Measurements from ENCODE around the gene MACO1. TPM values are rescaled to one million over a fixed set of nuclear protein-coding genes. Genes with fewer than 3 reads are reported as not detected.
"Not testable (repeated sequence)": the region's sequence is repeated elsewhere in the genome, so short reads cannot be mapped to it uniquely, and the experiment has no call there.

Gene MACO1
- polyA plus RNA-seq, 2 of the 4 experiments (the other 2 are of a cell fraction) = 6.3 to 7.5 TPM

DNA sequence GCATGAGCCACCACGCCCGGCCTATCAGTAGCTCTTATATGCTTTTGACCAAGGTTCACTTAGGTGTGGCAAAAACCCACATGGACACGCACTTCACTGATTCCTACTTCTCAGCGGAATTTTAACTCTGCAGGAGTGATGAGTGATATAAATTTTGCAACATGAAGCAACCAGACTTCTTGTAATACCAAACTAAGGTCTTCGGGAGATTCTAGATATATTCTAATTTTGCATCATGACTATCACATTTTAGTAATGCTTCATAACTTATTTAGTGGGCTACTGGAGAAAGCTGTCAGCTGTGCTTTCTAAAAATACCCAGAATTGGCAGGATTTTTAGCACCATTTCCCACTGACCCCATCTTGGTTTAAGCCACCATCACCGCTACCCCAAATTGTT, 37.9 kb upstream of the MACO1 start:
- H3K4me1 ChIP-seq = no peaks in the 10 kb centered on the region
- TF ChIP-seq, protein P1, sequence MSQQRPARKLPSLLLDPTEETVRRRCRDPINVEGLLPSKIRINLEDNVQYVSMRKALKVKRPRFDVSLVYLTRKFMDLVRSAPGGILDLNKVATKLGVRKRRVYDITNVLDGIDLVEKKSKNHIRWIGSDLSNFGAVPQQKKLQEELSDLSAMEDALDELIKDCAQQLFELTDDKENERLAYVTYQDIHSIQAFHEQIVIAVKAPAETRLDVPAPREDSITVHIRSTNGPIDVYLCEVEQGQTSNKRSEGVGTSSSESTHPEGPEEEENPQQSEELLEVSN (IDR thresholded peaks at IDR 0.05; ENCODE audit: borderline replicate concordance, low read depth) = no peak
- TF ChIP-seq, protein P2, sequence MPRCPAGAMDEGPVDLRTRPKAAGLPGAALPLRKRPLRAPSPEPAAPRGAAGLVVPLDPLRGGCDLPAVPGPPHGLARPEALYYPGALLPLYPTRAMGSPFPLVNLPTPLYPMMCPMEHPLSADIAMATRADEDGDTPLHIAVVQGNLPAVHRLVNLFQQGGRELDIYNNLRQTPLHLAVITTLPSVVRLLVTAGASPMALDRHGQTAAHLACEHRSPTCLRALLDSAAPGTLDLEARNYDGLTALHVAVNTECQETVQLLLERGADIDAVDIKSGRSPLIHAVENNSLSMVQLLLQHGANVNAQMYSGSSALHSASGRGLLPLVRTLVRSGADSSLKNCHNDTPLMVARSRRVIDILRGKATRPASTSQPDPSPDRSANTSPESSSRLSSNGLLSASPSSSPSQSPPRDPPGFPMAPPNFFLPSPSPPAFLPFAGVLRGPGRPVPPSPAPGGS (IDR thresholded peaks at IDR 0.05) = no peak
- TF ChIP-seq CEBPB (IDR thresholded peaks at IDR 0.05) (no peak), ESRRA (IDR thresholded peaks at IDR 0.05; ENCODE audit: borderline replicate concordance, low read length) (no peak), NFE2L2 (conservative IDR thresholded peaks at IDR 0.05; ENCODE audit: low read length) (no peak), RCOR1 (IDR thresholded peaks at IDR 0.05; ENCODE audit: low read depth, low read length) (no peak), MAFK (IDR thresholded peaks at IDR 0.05; ENCODE audit: partially characterized antibody) (no peak), HEYL (CRISPR knock-in tag; IDR thresholded peaks at IDR 0.05) (no peak), ZNF302 (CRISPR knock-in tag; IDR thresholded peaks at IDR 0.05) (no peak), JUN (IDR thresholded peaks at IDR 0.05) (no peak)
- H3K4me3 ChIP-seq = no peak overlapping the region
- no peaks in the 10 kb centered on the region for H3K9me3 ChIP-seq
- no peak for ATAC-seq
- WGBS (ENCODE audit: missing lambda C conversion rate) = 77% methylated on average over 6 of the region's 6 CpGs
- FAIRE-seq = no peak
- no peak overlapping the region for H3K4me2 ChIP-seq
- ChIA-PET POLR2A (no interaction called here), CTCF (no interaction called here)
- no peak overlapping the region for H3K27ac ChIP-seq
- no peak for DNase-seq (ENCODE audit: low read depth in 1 of 2, low spot score in 1 of 2)

DNA sequence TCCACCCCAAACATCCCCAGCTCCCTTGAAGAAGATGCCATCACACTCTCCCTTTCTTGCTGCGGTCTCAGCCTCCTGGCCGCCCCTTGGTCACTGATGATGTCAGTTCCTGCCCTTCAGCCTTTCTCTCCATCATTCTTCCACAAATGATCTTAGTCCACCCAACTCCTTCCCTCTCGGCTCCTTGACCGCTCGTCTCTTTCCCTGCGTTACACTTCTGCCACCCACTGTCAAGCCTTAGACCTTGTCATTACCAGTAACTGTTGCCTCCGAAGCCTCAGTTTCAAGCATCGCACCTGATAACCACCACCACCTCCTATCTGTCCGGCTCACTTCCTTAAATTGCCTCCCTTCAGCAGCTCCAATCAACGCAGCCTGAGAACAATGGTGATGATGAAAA, 33.1 kb upstream of the MACO1 start:
- H3K4me2 ChIP-seq; H3K9me3 ChIP-seq; H3K27ac ChIP-seq; POLR2A ChIA-PET; CTCF ChIA-PET; FAIRE-seq; H3K4me1 ChIP-seq; H3K4me3 ChIP-seq; DNase-seq (ENCODE audit: low read depth in 1 of 2, low spot score in 1 of 2); ATAC-seq: not testable (repeated sequence)
- WGBS (ENCODE audit: missing lambda C conversion rate) = 80% methylated on average over 2 of the region's 10 CpGs

DNA sequence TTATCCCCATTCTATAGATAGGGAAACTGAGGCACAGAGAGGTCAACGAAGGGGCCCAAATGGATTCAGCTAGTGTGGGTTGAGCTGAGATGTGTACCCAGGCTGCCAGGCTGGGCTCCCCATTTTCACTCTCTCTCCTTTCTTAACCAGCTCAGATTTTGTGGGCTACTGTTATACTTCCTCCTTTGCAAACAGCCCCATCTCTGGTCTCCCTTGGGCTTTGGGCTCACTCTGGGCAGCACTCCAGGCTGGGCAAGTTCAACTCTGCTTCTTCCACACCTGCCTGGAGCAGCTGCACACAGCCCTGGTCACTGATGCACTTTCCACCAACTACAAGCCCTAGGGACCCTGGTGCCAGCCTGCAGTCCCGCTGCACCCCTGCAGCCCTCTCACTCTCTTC, 32.6 kb upstream of the MACO1 start:
- H3K27ac ChIP-seq; POLR2A ChIA-PET; H3K4me3 ChIP-seq; H3K9me3 ChIP-seq; H3K4me1 ChIP-seq; CTCF ChIA-PET; DNase-seq (ENCODE audit: low read depth in 1 of 2, low spot score in 1 of 2); FAIRE-seq; ATAC-seq; H3K4me2 ChIP-seq: not testable (repeated sequence)
- WGBS (ENCODE audit: missing lambda C conversion rate) = no CpG with 5 or more reads among the region's 2 CpGs

DNA sequence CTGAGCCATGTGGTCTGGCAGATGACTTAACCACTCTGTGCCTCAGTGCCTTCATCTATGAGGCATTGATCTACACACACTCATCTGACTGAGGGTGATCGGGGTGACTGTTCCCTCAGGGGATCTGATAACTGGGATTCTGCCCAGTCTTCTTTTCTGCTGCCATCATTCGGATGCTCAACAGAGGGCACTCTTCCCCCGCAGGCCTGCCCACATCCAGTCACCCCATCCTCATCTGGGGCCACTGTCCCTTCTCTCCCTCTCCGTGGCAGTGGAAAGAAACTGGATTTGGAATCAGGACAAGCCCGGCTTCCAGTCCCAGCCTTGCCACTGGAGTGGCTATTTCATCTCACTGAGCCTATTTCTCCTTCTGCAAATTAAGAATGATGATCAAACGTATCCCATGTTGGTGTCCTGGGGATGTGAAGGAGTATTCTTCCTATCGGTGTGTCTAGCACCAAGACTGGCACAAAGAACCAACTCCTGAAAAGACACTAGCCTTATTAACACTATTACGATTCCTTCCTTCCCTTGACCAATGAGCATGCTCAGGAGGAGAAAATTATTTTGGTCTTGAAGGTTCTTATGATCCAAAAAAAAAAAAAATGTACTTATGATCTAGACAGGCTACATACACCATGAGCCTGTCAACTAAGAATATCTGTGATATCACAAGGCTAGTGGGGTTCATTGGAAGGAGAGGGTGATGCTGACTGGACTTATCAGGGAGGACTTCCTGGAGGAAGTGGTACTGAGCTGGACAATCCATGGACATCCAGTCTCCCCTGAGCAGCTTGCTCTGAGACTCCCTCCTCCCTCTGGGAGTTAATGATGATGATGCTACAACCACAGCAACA, 27.5 kb upstream of the MACO1 start:
- POLR2A ChIA-PET; DNase-seq (ENCODE audit: low read depth in 1 of 2, low spot score in 1 of 2); H3K9me3 ChIP-seq; H3K4me2 ChIP-seq; FAIRE-seq; H3K4me3 ChIP-seq; H3K4me1 ChIP-seq; H3K27ac ChIP-seq: not testable (repeated sequence)
- peak; percentile 77 to 91; a peak in 4 of 6 replicates for ATAC-seq
- WGBS (ENCODE audit: missing lambda C conversion rate) = 12% methylated on average over 7 of the region's 8 CpGs
- TF ChIP-seq, protein P3, sequence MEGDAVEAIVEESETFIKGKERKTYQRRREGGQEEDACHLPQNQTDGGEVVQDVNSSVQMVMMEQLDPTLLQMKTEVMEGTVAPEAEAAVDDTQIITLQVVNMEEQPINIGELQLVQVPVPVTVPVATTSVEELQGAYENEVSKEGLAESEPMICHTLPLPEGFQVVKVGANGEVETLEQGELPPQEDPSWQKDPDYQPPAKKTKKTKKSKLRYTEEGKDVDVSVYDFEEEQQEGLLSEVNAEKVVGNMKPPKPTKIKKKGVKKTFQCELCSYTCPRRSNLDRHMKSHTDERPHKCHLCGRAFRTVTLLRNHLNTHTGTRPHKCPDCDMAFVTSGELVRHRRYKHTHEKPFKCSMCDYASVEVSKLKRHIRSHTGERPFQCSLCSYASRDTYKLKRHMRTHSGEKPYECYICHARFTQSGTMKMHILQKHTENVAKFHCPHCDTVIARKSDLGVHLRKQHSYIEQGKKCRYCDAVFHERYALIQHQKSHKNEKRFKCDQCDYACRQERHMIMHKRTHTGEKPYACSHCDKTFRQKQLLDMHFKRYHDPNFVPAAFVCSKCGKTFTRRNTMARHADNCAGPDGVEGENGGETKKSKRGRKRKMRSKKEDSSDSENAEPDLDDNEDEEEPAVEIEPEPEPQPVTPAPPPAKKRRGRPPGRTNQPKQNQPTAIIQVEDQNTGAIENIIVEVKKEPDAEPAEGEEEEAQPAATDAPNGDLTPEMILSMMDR (IDR thresholded peaks at IDR 0.05) = peak; percentile 23; the same call in 1 of the 3 replicates
- TF ChIP-seq RAD21 (conservative IDR thresholded peaks at IDR 0.05 in 1 of 2, IDR thresholded peaks at IDR 0.05 in 1 of 2) = peak; percentile 34 to 49; a peak in 3 of 5 replicates
- CTCF ChIA-PET = interaction anchor here (0.6 kb wide), 1 partner anchor 165 kb away, joined by 3 read pairs; no protein-coding TSS in a partner anchor

DNA sequence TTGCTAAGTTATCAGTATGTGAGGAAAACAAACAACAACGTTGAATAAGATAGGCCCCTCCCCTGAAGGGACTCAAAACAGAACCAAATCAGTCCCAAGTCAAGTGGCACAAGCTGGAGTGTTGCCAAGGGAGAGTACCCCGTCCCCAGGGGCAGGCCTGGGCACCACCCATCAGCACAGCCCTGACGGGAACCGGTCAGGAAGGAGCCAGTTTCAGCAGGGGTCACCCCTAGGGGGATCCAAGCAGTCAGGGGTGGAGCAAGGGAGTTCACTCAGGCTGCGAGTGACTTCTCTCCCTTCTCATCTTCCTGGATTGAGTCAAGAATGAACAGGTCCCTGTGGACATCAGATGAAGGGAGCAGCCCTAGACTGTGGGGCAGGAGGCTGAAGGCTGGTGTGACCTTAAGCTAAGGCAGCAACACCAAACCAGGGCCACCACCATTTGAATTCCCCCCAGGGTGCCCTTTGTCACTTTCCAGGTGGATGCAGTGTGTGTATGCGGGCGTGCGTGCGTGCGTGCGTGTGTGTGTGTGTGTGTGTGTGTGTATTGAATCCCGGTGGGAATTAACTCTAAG, 24.9 kb upstream of the MACO1 start:
- FAIRE-seq; H3K27ac ChIP-seq; H3K9me3 ChIP-seq; DNase-seq (ENCODE audit: low read depth in 1 of 2, low spot score in 1 of 2); H3K4me3 ChIP-seq; H3K4me2 ChIP-seq; H3K4me1 ChIP-seq; POLR2A ChIA-PET: not testable (repeated sequence)
- WGBS (ENCODE audit: missing lambda C conversion rate) = 82% methylated on average over 9 of the region's 12 CpGs
- peak in 1 of 2 experiments; percentile 51; a peak in 3 of 6 replicates for ATAC-seq
- CTCF ChIA-PET = interaction anchor here (0.7 to 1.4 kb wide), 3 partner anchors 25 to 405 kb away, joined by 3 to 4 read pairs (median 3); no protein-coding TSS in a partner anchor

DNA sequence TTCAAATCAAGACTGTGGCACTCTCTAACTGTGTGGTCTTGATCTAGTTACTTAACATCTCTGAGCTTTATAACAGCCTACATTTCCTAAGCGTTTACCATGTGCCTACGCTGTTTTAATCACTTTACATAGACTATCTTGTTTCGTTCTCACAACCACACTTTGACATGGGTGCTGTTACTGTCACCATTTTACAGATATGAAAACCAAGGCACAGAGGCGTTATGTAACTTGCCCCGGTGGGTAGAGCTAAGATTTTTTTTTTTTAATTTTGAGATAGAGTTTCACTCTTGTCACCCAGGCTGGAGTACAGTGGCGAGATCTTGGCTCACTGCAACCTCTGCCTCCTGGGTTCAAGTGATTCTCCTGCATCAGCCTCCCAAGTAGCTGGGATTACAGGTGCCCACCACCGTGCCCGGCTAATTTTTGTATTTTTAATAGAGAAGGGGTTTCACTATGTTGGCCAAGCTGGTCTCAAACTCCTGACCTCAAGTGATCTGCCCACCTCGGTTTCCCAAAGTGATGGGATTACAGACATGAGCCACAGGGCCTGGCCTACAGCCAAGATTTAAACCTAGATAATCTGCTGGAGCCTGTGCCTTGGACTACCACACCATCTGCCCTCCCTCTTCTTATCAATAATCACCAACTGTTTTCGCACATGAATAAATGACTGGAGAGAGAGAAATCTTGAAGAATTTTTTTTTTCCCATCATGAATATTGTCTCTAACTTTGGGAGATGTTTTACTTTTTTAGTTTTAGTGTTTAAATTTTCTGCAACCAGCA, 20.9 kb upstream of the MACO1 start:
- DNase-seq (ENCODE audit: low read depth in 1 of 2, low spot score in 1 of 2); ATAC-seq; H3K4me3 ChIP-seq; FAIRE-seq; H3K9me3 ChIP-seq; POLR2A ChIA-PET; H3K4me1 ChIP-seq; H3K27ac ChIP-seq; H3K4me2 ChIP-seq: not testable (repeated sequence)
- WGBS (ENCODE audit: missing lambda C conversion rate) = 79% methylated on average over 10 of the region's 10 CpGs
- CTCF ChIA-PET = interaction anchor here (0.7 kb wide), 1 partner anchor 1557 kb away, joined by 4 read pairs; no protein-coding TSS in a partner anchor

Measured in A549 (cell line).